Measurements from ENCODE around the gene PRMT7. TPM values are rescaled to one million over a fixed set of nuclear protein-coding genes. Genes with fewer than 3 reads are reported as not detected.

The PRMT7 gene
- total RNA-seq, result 82.9 TPM

GRCh38 chr16:68310774-68311511, at the start of gene PRMT7, which contains the start of gene SLC7A6OS:
TSS of gene PRMT7 (plus strand) at chr16:68311019. CDS start at chr16:68315980, 4,961 bp downstream.
TSS of gene SLC7A6OS (minus strand) at chr16:68310946. CDS start at chr16:68310926, 20 bp downstream.

GRCh38 chr16:68264128-68265077, 46.4 kb upstream of the PRMT7 start, which contains the start of gene SLC7A6:
TSS of gene SLC7A6 (plus strand) at chr16:68264526. CDS start at chr16:68274727, 10,201 bp downstream.

Small RNA genes lying within 50 kb of the gene (small RNA-seq; reads per million reads assigned to genes)
- gene RNU4-30P (ENCODE audit: low replicate concordance) (not detected), gene RNU6-1262P (ENCODE audit: low replicate concordance) (not detected)

Other genes with a start within 250 kb of the PRMT7 start
- gene NFATC3, start 225.6 kb upstream of the PRMT7 start, total RNA-seq, result 26.6 TPM
- not detected for gene ESRP2, start 74.9 kb upstream of the PRMT7 start, total RNA-seq
- 17.8 TPM for gene PLA2G15, start 65.6 kb upstream of the PRMT7 start, total RNA-seq
- 46.3 TPM for gene SLC7A6, start 46.5 kb upstream of the PRMT7 start, total RNA-seq
- gene SLC7A6OS, start 73 bp upstream of the PRMT7 start, total RNA-seq, result 29.1 TPM
- gene SMPD3, start 137.5 kb downstream of the PRMT7 start, total RNA-seq, result 107 TPM
- 146 TPM for gene ZFP90, start 228.3 kb downstream of the PRMT7 start, total RNA-seq

Measured in parietal lobe (tissue), 2 donors.